HuH-7 (cell line): ENCODE data around the gene TRERF1.
"Not testable (repeated sequence)": the region's sequence is repeated elsewhere in the genome, so short reads cannot be mapped to it uniquely, and the experiment has no call there.

ENCODE experiments used
- DNase-seq: peaks from one replicate; pipeline ENCODE4 v3.0.0; 2011; ENCODE audit warnings: low spot score

TRERF1 gene

DNA sequence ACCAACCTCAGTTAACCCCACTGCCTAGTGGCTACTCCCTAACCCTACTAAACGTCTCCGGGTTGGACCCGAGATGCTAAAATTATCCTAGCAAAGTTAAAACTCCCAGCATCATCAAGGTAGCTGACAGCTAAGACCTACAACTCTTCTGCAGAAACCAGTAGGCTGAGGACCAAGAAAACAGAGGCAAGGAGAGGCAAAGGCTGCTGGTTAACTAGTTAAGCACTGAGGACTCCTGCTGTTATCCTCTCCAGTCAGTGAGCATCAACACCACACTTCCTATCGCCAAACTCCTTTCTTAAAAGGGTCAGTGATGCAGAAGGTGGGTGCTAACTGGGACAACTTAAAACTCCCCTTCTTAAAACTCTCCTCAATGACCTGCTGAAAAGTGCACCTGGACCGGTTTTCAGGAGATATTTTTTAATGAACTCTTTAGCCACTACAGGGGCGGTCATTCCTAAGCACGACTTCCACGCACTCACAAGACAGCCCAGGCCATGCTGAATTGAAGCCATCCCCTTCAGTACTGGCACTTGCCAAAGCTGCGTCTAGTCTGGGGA, 1.7 kb downstream of the TRERF1 start:
- no peak for DNase-seq

DNA sequence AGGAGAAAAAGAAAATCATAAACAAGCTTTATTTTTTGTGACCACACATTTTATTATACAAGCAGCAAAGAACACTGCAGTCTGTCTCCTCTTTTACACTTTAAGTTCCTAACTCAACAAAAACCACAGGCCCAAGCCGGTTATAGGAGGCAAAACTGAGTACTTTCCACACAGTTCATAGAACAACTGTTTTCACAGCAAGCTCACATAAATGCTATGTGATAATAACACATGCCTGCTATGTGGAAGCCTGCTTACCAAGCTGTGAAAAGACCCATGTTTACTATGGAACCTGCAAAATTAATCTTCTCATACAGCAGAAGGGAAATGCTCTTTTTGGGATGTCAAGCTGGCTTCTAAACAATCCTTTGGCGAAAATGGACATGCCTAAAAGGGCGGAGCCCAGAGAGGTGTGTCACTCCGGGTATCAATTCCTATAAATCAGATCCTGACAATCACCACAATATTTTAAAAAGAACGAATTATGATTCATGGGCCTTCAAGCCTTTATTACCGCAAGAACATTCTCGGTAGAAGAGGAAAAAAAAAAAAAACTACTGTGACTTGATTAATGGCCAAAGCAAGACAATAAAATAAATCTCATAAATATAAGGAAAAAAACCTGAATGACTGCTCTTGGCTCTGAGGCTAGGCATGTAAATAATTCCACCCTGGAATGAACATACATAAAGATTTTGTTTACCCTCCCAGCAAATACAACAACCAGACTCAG, 2.6 kb downstream of the TRERF1 start:
- no peak for DNase-seq

DNA sequence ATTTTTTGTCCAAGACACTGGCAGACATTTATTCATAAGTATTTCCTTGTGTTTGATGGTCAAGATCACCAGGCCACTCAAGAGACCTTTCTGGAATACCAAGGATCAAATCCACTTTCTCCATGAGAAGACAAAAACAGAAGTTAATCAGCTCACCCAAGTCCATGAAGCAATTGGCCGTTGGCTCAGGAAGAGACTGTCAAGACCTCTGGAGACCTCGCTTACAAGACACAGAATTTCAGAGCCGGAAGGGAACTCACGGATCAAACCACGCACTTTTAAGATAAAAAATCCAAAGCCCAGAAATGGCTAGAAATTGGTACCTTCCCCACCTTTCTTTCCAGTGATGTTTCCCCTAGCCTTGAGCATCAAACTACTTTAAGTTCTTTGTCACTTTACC, 3.3 kb downstream of the TRERF1 start:
- DNase-seq = no peak

DNA sequence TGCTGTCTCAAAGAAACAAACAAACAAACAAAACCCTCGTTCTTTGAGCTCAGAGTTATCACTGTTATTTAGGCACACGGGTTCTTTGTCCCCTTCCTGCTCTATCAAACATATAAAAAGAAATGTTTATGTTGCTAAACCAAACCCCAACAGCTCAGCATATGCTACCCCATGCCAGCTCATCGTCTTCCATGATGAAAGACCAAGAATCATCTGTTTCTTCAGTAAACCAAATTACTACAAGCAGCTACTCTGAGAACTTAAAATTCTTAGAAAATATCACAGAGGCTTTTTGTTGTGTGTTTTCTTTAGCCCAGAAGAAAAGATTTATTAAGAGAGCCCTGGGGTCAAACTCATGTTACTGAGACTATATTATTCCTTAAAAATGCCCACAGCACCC, 4.7 kb downstream of the TRERF1 start:
- no peak for DNase-seq

DNA sequence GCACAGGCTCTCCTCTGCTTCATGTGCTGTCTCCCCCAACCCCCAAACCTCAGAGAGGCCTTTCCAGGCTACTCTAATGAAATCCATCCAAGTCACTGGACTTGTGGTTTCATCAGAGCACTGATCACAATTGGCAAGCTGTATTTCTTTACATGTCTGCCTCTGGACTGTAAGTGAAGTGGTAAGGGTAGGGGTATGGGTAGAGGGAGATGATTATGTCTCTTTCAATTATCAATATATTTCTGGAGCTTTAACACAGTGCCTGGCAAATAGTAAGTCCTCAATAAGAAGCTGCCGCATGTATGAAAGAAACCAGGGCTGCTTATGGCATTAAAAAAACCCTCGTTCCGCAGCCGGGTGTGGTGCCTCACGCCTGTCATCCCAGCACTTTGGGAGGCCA, 5.4 kb downstream of the TRERF1 start:
- DNase-seq = no peak

DNA sequence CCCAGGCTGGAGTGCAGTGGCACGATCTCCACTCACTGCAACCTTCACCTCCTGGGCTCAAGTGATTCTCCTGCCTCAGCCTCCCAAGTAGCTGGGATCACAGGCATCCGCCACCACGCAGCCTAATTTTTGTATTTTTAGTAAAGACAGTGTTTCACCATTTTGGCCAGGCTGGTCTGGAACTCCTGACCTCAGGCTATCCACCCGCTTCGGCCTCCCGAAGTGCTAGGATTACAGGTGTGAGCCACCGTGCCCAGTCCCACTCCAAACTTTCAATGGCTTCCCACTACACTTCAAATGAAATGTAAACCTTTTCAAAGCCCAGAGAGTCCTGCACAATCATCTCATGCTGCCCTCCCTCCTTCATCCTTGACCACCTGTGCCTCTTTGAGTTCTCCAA, 5.8 kb downstream of the TRERF1 start:
- DNase-seq = not testable (repeated sequence)

DNA sequence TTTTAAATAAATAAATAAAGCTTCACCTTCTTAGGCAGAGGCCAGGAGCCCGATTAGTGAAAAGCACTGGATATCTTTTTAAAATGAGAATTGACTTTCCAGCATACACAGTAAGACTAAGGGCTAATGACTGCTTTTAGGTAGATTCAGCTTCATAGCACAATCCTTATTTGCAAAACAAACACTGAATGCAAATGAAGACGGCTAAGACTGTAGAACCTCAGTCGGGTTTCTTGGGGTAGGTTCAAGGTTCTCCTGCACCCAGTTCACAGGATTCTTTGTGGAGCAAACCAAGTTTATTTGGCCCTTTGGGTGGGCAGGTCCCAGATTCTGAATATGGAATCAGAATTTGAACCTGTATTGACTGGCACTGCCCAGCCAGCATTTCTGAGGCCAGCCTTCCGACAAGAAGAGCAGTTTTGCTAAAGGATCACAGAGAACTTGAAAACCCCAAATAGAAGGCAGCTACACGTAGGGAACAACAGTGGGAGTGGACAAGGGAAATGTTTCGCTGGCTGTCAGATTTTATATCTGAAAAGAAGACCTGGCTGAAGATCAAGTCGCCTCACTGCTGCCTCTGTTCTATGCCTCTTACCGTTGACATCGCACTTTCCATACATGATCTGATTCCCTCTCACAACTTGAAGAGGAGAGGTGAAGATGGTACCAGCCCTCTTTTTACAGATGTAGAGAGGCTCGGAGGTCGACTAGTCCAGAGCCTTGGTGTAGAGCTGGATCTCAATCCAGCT, 8.2 kb downstream of the TRERF1 start:
- no peak for DNase-seq

DNA sequence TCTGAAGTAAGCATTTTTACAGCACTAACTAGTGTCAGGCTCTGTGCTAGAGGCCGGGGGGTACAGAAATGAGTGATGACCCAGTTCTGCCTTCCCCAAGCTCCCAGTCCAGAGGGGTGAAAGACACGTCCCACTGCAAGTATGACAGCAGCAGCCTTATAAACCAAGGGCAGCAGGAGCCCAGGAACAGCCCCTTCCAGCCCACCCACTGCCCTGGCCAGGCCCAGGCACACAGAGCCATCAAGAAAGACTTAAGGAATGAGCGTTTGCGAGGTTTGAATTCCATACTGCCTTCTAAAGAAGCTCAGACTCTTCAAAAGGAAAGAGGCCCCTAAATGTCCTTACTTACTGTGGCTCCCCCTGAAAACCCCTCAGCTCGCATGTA, 10.0 kb downstream of the TRERF1 start:
- DNase-seq = no peak

DNA sequence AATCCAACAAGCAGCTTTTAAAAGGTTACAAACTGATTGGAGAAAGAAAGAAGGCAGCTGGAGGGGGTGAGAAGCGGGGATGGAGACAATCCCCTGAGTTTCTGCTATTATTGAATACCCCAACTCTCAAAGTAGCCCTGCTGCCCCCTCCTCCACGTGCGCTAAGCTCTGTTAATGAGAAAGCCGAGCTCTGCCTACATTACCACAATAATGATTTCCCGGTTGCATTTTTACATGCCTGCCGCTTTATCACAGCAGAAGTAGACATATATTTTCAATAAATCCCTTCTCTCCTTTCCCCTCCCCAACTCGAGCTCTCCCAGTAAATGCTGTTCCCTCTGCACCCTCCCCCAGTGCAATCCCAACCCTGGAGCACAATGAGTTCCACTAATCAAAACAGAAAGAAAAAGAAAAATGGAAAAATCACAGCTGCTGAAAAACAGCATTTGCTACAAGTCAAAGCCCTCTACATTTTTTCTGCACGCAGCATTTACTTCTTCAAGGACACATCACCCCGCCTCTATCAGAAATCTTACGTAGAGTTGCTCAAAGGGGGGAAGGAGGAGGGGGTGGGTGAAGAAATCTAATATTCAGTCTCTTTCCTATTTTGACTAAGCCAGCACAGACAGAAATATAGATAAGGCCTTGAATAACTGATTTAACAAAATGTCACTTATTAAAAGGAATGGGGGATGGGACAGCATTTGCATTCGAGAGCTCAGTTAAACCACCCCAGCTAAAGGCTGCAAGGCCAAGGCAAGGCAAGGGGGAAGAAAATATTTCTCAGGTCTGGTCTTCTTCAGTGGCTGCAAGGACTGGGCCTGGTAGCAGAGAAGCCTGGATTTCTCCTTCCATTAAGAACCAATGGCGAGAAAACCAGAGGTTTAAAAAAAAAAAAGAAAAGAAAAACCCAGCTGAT, 10.7 kb downstream of the TRERF1 start:
- DNase-seq = no peak

DNA sequence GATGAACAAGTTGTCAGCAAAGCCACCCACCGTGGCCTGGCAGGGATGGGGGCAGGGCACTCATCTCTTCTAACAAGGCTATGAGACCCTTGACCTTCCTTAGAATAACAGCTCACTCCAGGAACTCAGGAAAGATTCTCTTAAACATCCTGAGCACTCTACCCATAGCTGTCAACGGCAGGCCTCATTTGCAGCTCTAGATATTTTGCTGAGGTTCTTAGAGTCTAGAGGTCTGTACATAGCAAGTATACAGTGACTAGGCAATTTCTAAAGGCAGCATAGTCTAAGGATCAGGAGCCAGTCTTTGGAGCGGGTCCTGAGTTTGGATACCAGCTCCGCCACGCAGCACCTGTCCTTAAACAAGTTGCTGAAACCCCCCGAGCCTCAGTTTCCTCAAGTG, 11.7 kb downstream of the TRERF1 start:
- no peak for DNase-seq

DNA sequence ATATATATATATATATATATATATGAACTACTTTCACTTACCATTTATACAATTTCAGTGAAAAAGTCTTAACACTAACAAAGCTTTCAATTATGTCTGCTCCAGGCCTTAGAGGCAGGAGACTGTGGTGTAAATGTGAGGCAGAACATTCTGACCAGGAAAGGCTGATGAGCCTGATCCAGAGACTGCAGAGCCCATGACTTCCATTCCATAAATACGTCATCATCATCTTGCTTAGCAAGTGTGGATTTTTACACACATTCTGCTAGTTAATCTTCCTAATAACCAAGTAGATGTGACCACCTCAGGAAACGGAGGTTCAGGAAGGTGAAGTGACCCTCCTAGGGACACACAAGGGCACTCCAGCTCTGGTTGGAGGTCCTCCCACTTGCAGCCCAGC, 14.9 kb downstream of the TRERF1 start:
- no peak for DNase-seq

DNA sequence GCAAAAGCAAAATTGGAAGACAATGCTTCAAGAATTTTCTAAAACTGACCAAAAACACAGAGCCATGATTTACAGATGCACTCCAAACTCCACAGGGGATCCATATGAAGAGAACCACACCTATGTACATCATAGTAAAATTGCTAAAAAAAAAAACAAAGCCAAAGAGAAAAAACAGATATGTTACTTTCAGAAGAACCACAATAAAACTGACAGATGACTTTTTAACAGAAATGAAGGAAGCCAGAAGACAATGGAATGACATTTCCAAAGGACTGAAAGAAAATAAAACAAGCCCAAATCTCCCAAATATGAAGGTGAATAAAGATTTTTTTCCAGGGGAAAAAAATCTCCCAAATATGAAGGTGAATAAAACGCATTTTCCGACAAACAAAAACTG, 17.5 kb downstream of the TRERF1 start:
- DNase-seq = no peak

DNA sequence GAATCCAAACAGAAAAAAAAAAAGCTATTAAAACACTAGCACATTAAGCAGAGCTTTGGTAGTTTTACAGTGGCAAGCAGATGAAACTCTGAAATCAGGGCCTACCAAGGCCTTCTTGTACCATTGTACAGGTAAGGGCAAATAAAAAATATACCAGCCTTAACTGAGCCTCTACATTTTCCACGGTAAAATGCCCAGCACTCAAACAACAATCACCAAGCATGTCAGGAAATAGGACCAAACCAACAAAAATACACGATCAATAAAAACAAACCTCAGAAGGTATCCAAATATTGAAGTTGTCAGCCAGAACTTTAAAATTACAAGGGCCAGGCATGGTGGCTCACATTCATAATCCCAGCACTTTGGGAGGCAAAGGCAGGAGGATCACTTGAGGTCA, 18.3 kb downstream of the TRERF1 start:
- no peak for DNase-seq

DNA sequence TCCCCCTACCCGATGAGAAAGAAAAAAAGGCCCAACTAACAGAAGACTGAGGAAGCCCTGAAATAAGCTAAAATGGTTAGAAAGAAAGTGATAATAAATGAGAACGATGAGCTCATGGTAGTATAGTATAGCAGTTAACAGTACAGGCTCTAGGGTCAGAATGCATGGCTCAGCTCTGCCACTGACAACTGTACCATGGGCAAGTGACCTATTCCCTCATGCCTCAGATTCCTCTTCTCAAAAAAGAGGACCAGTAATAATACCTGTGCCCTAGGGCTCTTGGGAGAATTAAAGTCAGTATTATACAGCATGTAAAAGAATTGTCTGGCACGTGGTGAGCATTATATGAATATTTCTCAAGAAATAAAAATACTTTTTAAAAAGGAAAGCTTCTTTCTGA, 19.8 kb downstream of the TRERF1 start:
- DNase-seq = no peak

DNA sequence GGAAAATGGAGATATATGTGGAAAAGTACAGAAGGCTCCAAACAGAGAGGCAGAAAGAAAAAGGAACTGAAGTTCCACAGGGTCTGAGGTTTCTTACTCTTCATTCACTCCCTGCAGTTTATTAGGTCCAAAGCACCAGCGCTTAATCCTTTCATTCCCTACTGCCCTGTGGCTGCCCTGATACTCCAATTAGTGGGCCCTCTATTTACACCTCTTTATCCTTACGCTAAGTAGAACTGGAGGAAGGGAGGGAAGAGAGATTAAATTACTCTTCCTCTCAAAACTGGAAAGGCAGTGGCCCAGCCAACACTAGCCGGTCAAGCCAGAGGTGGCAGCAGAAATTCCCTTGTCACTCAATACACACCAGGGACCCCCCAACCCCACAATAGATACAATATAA, 20.4 kb downstream of the TRERF1 start:
- no peak for DNase-seq

DNA sequence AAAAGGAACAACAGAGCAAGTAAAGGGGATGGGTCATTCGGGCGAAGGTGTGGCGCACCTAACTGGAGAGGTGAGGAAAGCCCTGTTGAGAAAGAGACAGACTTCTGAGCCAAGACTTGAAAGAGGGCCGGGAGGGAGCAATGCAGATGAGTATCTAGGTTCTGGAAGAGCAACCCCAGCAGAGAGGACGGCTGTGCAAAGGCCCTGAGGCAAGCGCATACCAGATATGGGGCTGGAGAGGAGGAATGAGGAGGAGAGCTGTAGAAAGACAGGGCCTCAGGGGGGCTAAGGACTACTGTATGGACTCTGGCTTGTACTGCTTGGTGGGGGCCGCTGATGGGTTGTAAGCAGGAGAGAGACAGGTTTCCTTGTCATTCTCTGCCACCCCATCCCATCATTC, 21.9 kb downstream of the TRERF1 start:
- no peak for DNase-seq

DNA sequence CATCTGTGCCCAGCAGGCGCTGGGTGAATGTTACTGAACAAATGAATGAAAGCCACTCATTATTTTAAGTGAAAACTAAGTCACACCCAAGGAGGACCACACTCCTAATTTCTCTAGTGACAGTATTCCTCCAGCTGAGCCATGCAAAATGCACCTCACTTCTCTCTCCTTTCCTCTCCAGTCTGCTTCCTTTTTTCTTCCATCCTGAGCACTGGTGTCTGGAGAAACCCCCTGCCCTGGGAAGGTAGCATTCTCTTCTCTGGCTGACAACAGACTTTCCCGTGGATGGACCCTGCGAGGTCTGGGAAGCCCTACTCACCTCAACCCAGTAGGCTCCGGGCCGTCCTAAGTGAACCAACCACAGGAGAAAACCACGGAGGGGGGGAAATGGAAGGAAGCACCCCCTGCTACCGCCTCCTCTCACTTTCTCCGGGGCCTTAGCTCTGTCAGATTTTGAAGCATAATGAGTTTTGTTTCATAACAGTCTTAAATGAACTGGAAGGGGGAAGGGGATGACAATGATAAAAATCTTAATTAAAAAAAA, 22.6 kb downstream of the TRERF1 start:
- DNase-seq = no peak

DNA sequence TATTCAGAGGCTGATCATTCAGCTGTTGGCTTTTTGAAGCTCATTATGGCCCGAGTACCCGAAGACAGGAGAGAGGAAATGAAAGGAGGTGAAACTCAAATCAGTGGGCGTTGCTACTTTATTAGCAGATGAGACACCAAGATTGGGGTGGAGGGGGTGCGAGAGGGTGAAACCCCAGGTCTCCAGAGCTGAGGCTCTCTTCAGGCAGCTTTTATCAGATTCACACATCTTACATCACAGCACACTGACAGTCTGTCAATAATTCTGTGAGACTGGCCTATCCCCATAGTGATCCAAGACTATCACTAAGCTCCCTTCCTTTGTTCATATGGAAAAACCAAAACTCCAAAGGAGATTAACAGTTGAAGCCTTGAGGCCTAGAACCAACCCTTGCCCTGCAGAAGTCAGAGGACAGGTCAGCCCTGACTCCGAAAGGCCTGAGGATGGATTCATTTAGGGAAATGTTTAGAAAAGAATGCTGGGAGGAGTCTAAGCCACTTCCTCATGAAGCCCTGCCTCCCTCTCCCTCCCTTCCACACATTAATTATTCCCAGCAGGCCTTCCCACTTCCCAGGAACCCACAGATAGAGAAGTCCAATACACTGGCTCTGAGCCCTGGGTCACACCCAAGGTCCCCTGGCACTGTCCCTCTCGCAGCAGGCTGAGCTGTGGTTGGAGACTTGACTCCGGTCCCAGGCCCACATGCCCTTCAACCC, 23.2 kb downstream of the TRERF1 start:
- DNase-seq = no peak

DNA sequence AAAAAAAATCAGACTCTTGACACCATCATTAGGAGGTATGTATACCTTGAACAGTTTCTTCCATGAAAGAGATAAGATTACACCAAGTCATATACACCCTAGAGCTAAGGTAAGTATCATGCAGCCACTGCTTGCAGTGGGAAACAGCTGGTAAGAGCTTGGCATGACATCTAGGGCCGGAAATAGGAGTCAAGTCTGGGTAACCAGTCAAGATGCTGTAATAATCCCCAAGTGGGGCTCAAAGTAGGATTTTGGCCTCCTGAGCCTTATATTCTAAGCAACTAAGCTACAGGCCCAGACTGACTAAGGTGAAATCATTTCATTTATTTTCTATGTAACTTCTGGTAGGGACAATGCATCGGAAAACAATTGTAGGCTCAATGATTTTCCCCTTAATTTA, 23.9 kb downstream of the TRERF1 start:
- no peak for DNase-seq

DNA sequence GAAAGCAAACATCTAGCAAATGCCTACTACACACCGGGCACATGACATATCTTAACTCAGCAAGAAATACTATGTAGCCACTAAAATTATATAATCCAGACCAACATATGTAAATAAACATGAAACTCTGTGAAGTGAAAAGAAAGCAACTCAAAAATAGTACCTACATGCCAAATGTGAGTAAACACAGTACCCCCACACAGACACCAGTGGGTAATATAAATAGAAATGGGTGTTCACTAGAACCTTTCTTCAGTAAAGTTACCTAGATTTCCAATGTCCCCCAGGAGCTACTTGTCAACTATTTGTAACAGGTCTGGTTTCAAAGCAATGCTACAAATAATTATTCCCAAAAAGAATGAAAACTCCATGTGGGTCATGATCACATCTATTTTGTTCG, 25.5 kb downstream of the TRERF1 start:
- DNase-seq = no peak

DNA sequence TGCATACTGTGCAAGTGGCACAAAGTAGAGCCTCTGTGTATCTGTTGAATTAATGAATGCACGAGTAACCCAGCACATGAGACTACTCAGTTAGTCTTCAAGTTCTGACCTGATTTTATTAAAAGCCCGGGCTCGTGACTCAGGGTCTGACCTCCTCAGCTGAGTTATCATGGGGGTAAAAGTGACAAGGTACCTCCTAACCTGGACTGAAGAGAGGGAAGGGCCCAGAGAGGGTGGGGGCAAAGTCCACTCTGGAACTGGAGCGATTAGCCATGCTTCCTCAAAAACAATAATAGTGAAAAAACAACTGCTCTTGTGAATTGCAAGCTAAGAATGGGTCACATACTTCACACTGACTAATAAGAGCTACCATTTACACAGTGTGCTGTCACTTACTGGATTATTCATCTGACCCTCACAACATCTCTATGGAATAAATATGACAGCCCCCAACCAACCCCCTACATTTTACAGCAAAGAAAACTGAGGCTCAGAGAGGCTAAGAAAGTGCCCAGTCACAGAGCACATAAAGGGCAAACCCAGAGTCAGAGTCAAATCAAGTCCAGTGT, 26.7 kb downstream of the TRERF1 start:
- no peak for DNase-seq
